B cell (primary cell): ENCODE results near the gene SLF2. TPM values are rescaled to one million over a fixed set of nuclear protein-coding genes. Genes with fewer than 3 reads are reported as not detected.

Source experiments
- ATAC-seq: fragments of 200-7000 bp; cut with Tn5 transposase; one replicate; pipeline ENCODE4 v1.10.0; 2021; ENCODE audit warnings: low read depth, mild to moderate bottlenecking, moderate number of reproducible peaks, moderate library complexity
- CTCF ChIA-PET: fragments of 350-600 bp; sonication (Branson Sonifier 250); formaldehyde crosslinking; loops from one replicate; lab custom pipeline; 2021; ENCODE audit warnings: antibody characterized with exemption, inconsistent platforms; lab: Charles Lee
- POLR2A ChIA-PET: fragments of 350-600 bp; sonication (Branson Sonifier 250); formaldehyde crosslinking; loops from one replicate; lab custom pipeline; 2021; ENCODE audit warnings: antibody characterized with exemption; lab: Charles Lee
- DNase-seq: peaks from one replicate; pipeline ENCODE4 v3.0.0; 2013
- H2AFZ ChIP-seq: 2 replicates; pipeline ENCODE4 v1.6.1; 2012; ENCODE audit warnings: mild to moderate bottlenecking, low read depth, low read length; ENCODE audit not compliant: insufficient read depth, poor library complexity, severe bottlenecking
- H3K27ac ChIP-seq, 2 donors: 1 replicate in 1 of 2; 2 replicates in 1 of 2; pipeline ENCODE4 v1.5.1; 2012 to 2013; ENCODE audit warnings: low read length in 2 of 2, mild to moderate bottlenecking in 2 of 2, moderate library complexity in 1 of 2
- H3K27me3 ChIP-seq, 4 experiments: fragments of 200-600 bp in 1 of 4; sonication (generic) in 1 of 4; replicated peaks in 1 of 4; 1 replicate in 2 of 4; 2 replicates in 2 of 4; pipeline versions ENCODE4 v1.6.1 to v1.7.0; 2013 to 2016; ENCODE audit warnings: low read length in 3 of 4, mild to moderate bottlenecking in 2 of 4, mixed read lengths in 1 of 4, moderate library complexity in 1 of 4; ENCODE audit not compliant: insufficient read depth in 4 of 4, control insufficient read depth in 3 of 4; ENCODE audit errors: control extremely low read depth in 1 of 4
- H3K36me3 ChIP-seq, 2 experiments: replicated peaks in 1 of 2; 1 replicate in 1 of 2; 2 replicates in 1 of 2; pipeline versions ENCODE4 v1.6.1 to v1.7.1; 2013; ENCODE audit warnings: low read length in 1 of 2; ENCODE audit not compliant: insufficient read depth in 2 of 2, control insufficient read depth in 1 of 2; ENCODE audit errors: control extremely low read depth in 1 of 2, extremely low read depth in 1 of 2
- H3K4me1 ChIP-seq, 2 donors: fragments of 200-600 bp in 1 of 2; sonication (generic) in 1 of 2; 1 replicate in 1 of 2; 2 replicates in 1 of 2; pipeline versions ENCODE4 v1.5.1 to v1.6.1; 2013 to 2017; ENCODE audit warnings: low read length in 2 of 2; ENCODE audit not compliant: control insufficient read depth in 2 of 2, insufficient read depth in 2 of 2
- H3K4me2 ChIP-seq: replicated peaks from 2 replicates; pipeline ENCODE3; 2012; ENCODE audit warnings: mild to moderate bottlenecking, low read depth, low read length; ENCODE audit not compliant: poor library complexity, severe bottlenecking
- H3K4me3 ChIP-seq, 5 experiments: fragments of 200-600 bp in 1 of 5; sonication (generic) in 1 of 5; 1 replicate in 3 of 5; 2 replicates in 2 of 5; pipeline versions ENCODE4 v1.5.1 to v1.7.0; 2011 to 2016; ENCODE audit warnings: low read length in 4 of 5, mild to moderate bottlenecking in 4 of 5, low read depth in 2 of 5, control low read depth in 1 of 5, moderate library complexity in 1 of 5; ENCODE audit not compliant: insufficient read depth in 1 of 5; ENCODE audit errors: control extremely low read depth in 1 of 5, extremely low read depth in 1 of 5
- H3K79me2 ChIP-seq: fragments of 200-600 bp; sonication (generic); one replicate; pipeline ENCODE4 v1.6.0; 2016; ENCODE audit warnings: low read length; ENCODE audit not compliant: control insufficient read depth, insufficient read depth
- H3K9ac ChIP-seq: fragments of 200-600 bp; sonication (generic); 2 replicates; pipeline ENCODE4 v1.6.1; 2017; ENCODE audit warnings: mild to moderate bottlenecking, low read length, moderate library complexity
- H3K9me3 ChIP-seq, 3 donors: one replicate each; pipeline versions ENCODE4 v1.6.1 to v1.7.1; 2013; ENCODE audit warnings: low read length in 2 of 3; ENCODE audit not compliant: control insufficient read depth in 2 of 3, insufficient read depth in 1 of 3; ENCODE audit errors: control extremely low read depth in 1 of 3
- H4K20me1 ChIP-seq: 2 replicates; pipeline ENCODE4 v1.6.0; 2012; ENCODE audit warnings: mild to moderate bottlenecking, low read length; ENCODE audit not compliant: insufficient read depth, control insufficient read depth, poor library complexity, severe bottlenecking
- H3K27ac Mint-ChIP-seq: one replicate; pipeline ENCODE4 v1.8.0; 2021; ENCODE audit warnings: mixed read lengths
- H3K27me3 Mint-ChIP-seq: one replicate; pipeline ENCODE4 v1.8.0; 2021; ENCODE audit warnings: mixed read lengths
- H3K4me1 Mint-ChIP-seq: one replicate; pipeline ENCODE4 v1.8.0; 2021; ENCODE audit warnings: mixed read lengths
- H3K4me3 Mint-ChIP-seq: one replicate; pipeline ENCODE4 v1.8.0; 2021; ENCODE audit warnings: mixed read lengths
- H3K9me3 Mint-ChIP-seq: one replicate; pipeline ENCODE4 v1.8.0; 2022; ENCODE audit warnings: mixed read lengths; ENCODE audit not compliant: insufficient read depth
- CTCF ChIP-seq: fragments of 200-600 bp; IDR thresholded peaks from one replicate; pipeline ENCODE4 v1.8.0; 2022; ENCODE audit warnings: antibody characterized with exemption, mild to moderate bottlenecking
- EZH2 ChIP-seq: IDR thresholded peaks from 2 replicates; pipeline ENCODE4 v1.6.1; 2012; ENCODE audit warnings: borderline replicate concordance, low read depth, mild to moderate bottlenecking, moderate library complexity, low read length; ENCODE audit not compliant: insufficient read depth, poor library complexity, severe bottlenecking
- WGBS: methylation state at CpG from one replicate; pipeline ENCODE4 v1.1.5; 2013; ENCODE audit warnings: missing lambda C conversion rate; ENCODE audit not compliant: insufficient coverage; 5-methylcytosine and 5-hydroxymethylcytosine counted together
- intact Hi-C: fragments of 100-400 bp; cut with micrococcal nuclease; formaldehyde crosslinking; loops from one replicate; pipeline ENCODE4 v1.10.0; 2022
- polyA plus RNA-seq: library from polyadenylated mRNA; depleted of rRNA; stranded (reverse); fragments of >200 nt; gene quantifications from 2 replicates; pipeline ENCODE4 v1.2.3, GENCODE V29; 2012
- total RNA-seq, 2 donors: library from RNA; stranded (reverse); fragments of 120-200 nt in 1 of 2; gene quantifications; 1 replicate in 1 of 2; 2 replicates in 1 of 2; pipeline versions ENCODE4 v1.2.3 to v1.2.4, GENCODE V29; 2013 to 2022

Gene SLF2
- total and polyA plus RNA-seq, 2 donors (not counting 1 experiment from before 2014, with no cell fraction given) = 11.8 to 65.6 TPM

- Mint-ChIP-seq H3K4me3 (no peak overlapping the region), H3K4me1 (peaks cover 2% of the 10 kb centered on the region), H3K9me3 (no peaks in the 10 kb centered on the region), H3K27me3 (peaks cover 59% of the 10 kb centered on the region), H3K27ac (no peak overlapping the region)
- Histone ChIP-seq H3K9me3 (no peaks in the 10 kb centered on the region), H3K4me3 (no peak overlapping the region), H2AFZ (no peak overlapping the region), H3K27me3 (peaks cover 0 to 49% (median 6%) of the 10 kb centered on the region in 4 experiments), H3K79me2 (no peaks in the 10 kb centered on the region), H3K36me3 (no peaks in the 10 kb centered on the region), H3K27ac (no peak overlapping the region), H4K20me1 (no peaks in the 10 kb centered on the region), H3K4me2 (no peak overlapping the region), H3K4me1 (no peaks in the 10 kb centered on the region), H3K9ac (no peak overlapping the region)
- CTCF ChIA-PET = no interaction called here
- ATAC-seq = no peak
- no peak for DNase-seq
- WGBS = 88% methylated on average over 7 of the region's 7 CpGs
- no peak for TF ChIP-seq CTCF
- TF ChIP-seq EZH2 = no peak
- intact Hi-C loops = no loop called here
- POLR2A ChIA-PET = interaction anchor here (0.6 kb wide), 1 partner anchor 80 kb away, joined by 8 read pairs; no protein-coding TSS in a partner anchor
Measured at GRCh38 chr10:100863433-100863832, 49.3 kb upstream of the SLF2 start.

- no peak overlapping the region for H3K9ac ChIP-seq
- no peak overlapping the region for H2AFZ ChIP-seq
- Mint-ChIP-seq H3K4me3 (no peak overlapping the region), H3K27ac (no peak overlapping the region), H3K4me1 (peaks cover 2% of the 10 kb centered on the region), H3K9me3 (no peaks in the 10 kb centered on the region), H3K27me3 (peaks cover 53% of the 10 kb centered on the region)
- ChIA-PET CTCF (no interaction called here), POLR2A (interaction anchor here (0.6 kb wide), 1 partner anchor 81 kb away, joined by 8 read pairs; no protein-coding TSS in a partner anchor)
- peaks cover 0 to 44% (median 5%) of the 10 kb centered on the region in 4 experiments for H3K27me3 ChIP-seq
- TF ChIP-seq CTCF (no peak), EZH2 (no peak)
- H3K4me3 ChIP-seq = no peak overlapping the region
- ATAC-seq = no peak
- H3K9me3 ChIP-seq = no peaks in the 10 kb centered on the region
- H3K4me2 ChIP-seq = no peak overlapping the region
- no peak for DNase-seq
- H3K79me2 ChIP-seq = no peaks in the 10 kb centered on the region
- no peaks in the 10 kb centered on the region for H3K4me1 ChIP-seq
- no peaks in the 10 kb centered on the region for H3K36me3 ChIP-seq
- 92% methylated on average over 12 of the region's 24 CpGs for WGBS
- H3K27ac ChIP-seq = no peak overlapping the region
- H4K20me1 ChIP-seq = no peaks in the 10 kb centered on the region
- intact Hi-C loops = no loop called here
Measured at GRCh38 chr10:100864036-100864885, 48.5 kb upstream of the SLF2 start.
